ENCODE measurements around the gene CD14. TPM values are rescaled to one million over a fixed set of nuclear protein-coding genes. Genes with fewer than 3 reads are reported as not detected.
"Not testable (repeated sequence)": the region's sequence is repeated elsewhere in the genome, so short reads cannot be mapped to it uniquely, and the experiment has no call there.

Gene CD14
- total RNA-seq, 1 donor from 2014 or later, result 0.16 TPM

DNA sequence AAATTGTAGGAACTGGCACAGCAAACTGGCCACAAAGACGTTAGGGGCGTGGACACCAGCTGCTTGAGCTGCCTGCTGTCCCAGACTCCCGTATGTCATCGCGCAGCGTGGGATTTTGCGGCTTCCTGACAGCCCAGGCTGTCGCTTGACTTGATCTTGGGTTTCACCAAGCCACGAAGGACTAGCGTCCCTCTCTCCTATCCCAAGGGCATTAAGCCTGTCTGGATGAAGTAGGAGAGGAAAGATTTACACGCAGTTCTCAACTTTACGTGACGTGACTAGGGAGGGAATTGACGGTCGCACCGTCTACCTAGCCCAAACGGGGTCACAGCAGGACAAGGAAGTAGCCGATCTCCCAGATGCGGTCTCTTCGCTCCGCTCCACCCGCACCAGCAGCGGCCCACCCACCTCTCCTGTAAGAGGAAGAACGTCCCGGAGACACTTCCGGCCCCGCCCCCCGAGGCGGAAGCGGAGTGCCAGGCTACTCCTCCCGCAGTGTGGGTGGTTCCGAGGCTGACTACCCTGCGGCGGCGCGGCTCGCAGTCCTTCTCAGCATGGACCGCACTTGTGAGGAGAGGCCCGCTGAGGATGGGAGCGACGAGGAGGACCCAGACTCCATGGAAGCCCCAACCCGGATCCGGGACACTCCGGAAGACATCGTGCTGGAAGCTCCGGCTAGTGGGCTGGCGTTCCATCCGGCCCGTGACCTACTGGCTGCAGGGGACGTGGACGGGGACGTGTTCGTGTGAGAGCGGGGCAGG is 31.6 kb upstream of the CD14 start, which contains the start of gene WDR55:
TSS of gene WDR55 (plus strand) at position 546 of the 761 bp plus-strand sequence. CDS start at position 555, 9 bp downstream.
- H3K79me2 ChIP-seq (ENCODE audit: insufficient read depth, low read length), result peaks cover 46% of the 10 kb centered on the region
- peak within 1 kb of the TSS; percentile 84 for H3K27ac ChIP-seq (ENCODE audit: low read depth, low read length)
- H2AFZ ChIP-seq (ENCODE audit: low read depth, low read length), result peak within 1 kb of the TSS; percentile 90
- H3K27ac Mint-ChIP-seq (ENCODE audit: unreplicated experiment), result peak within 1 kb of the TSS; percentile 96
- TF ChIP-seq EZH2 (IDR thresholded peaks at IDR 0.05; ENCODE audit: insufficient read depth, low read length), result no peak
- TF ChIP-seq, protein P1, sequence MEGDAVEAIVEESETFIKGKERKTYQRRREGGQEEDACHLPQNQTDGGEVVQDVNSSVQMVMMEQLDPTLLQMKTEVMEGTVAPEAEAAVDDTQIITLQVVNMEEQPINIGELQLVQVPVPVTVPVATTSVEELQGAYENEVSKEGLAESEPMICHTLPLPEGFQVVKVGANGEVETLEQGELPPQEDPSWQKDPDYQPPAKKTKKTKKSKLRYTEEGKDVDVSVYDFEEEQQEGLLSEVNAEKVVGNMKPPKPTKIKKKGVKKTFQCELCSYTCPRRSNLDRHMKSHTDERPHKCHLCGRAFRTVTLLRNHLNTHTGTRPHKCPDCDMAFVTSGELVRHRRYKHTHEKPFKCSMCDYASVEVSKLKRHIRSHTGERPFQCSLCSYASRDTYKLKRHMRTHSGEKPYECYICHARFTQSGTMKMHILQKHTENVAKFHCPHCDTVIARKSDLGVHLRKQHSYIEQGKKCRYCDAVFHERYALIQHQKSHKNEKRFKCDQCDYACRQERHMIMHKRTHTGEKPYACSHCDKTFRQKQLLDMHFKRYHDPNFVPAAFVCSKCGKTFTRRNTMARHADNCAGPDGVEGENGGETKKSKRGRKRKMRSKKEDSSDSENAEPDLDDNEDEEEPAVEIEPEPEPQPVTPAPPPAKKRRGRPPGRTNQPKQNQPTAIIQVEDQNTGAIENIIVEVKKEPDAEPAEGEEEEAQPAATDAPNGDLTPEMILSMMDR (IDR thresholded peaks at IDR 0.05; ENCODE audit: insufficient read depth, low read depth, low read length), result no peak
- H3K4me3 Mint-ChIP-seq (ENCODE audit: unreplicated experiment), result peak within 1 kb of the TSS; percentile 97
- peaks cover 2% of the 10 kb centered on the region for H3K9me3 Mint-ChIP-seq (ENCODE audit: unreplicated experiment)
- no peak for FAIRE-seq
- peaks cover 24% of the 10 kb centered on the region for H3K36me3 Mint-ChIP-seq (ENCODE audit: low read depth, unreplicated experiment)
- H3K4me3 ChIP-seq (ENCODE audit: insufficient read depth, low read depth, low read length), result peak within 1 kb of the TSS; percentile 94
- H4K20me1 ChIP-seq (ENCODE audit: insufficient read depth, low read length), result peaks cover 34% of the 10 kb centered on the region
- no peaks in the 10 kb centered on the region for H3K4me1 ChIP-seq (ENCODE audit: insufficient read depth, low read length)
- no peaks in the 10 kb centered on the region for H3K27me3 ChIP-seq (ENCODE audit: insufficient read depth, low read length)
- H3K27me3 Mint-ChIP-seq (ENCODE audit: low read depth, unreplicated experiment), result no peaks in the 10 kb centered on the region
- peak within 1 kb of the TSS; percentile 98 for H3K4me2 ChIP-seq (ENCODE audit: low read length)
- DNase-seq (ENCODE audit: low read depth), result peak; percentile 87
- H3K9me3 ChIP-seq (ENCODE audit: insufficient read depth, low read depth, low read length), result no peaks in the 10 kb centered on the region
- H3K4me1 Mint-ChIP-seq (ENCODE audit: low read depth, unreplicated experiment), result peaks cover 14% of the 10 kb centered on the region
- H3K9ac ChIP-seq (ENCODE audit: low read length), result peak within 1 kb of the TSS; percentile 90
- H3K36me3 ChIP-seq (ENCODE audit: insufficient read depth, low read length), result peaks cover 34% of the 10 kb centered on the region

DNA sequence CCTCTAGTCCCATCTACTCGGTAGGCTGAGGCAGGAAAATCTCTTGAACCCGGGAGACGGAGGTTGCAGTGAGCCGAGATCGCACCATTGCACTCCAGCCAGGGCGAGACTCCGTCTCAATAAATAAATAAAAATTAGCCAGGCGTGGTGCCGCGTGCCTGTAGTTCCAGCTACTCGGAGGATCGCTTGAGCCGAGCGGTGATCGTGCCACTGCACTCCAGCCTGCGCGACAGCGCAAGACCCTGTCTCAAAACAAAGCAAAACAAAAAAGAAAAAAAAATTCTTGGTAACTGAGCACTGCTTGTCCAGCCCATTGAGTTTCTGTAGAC is 31.0 kb upstream of the CD14 start:
- peaks cover 42% of the 10 kb centered on the region for H3K79me2 ChIP-seq (ENCODE audit: insufficient read depth, low read length)
- peak overlapping the region; percentile 84 for H3K27ac ChIP-seq (ENCODE audit: low read depth, low read length)
- H3K4me2 ChIP-seq (ENCODE audit: low read length), result peak overlapping the region; percentile 98
- DNase-seq (ENCODE audit: low read depth) (no peak), FAIRE-seq (no peak)
- Mint-ChIP-seq H3K36me3 (ENCODE audit: low read depth, unreplicated experiment) (peaks cover 27% of the 10 kb centered on the region), H3K27me3 (ENCODE audit: low read depth, unreplicated experiment) (no peaks in the 10 kb centered on the region), H3K4me3 (ENCODE audit: unreplicated experiment) (peak overlapping the region; percentile 97), H3K4me1 (ENCODE audit: low read depth, unreplicated experiment) (peaks cover 18% of the 10 kb centered on the region), H3K27ac (ENCODE audit: unreplicated experiment) (peak overlapping the region; percentile 96), H3K9me3 (ENCODE audit: unreplicated experiment) (peaks cover 2% of the 10 kb centered on the region)
- TF ChIP-seq EZH2 (IDR thresholded peaks at IDR 0.05; ENCODE audit: insufficient read depth, low read length), result no peak
- TF ChIP-seq, protein P1 (IDR thresholded peaks at IDR 0.05; ENCODE audit: insufficient read depth, low read depth, low read length), result no peak
- peak overlapping the region; percentile 90 for H3K9ac ChIP-seq (ENCODE audit: low read length)
- H3K4me1 ChIP-seq (ENCODE audit: insufficient read depth, low read length), result no peaks in the 10 kb centered on the region
- no peaks in the 10 kb centered on the region for H3K9me3 ChIP-seq (ENCODE audit: insufficient read depth, low read depth, low read length)
- H3K27me3 ChIP-seq (ENCODE audit: insufficient read depth, low read length), result no peaks in the 10 kb centered on the region
- H3K36me3 ChIP-seq (ENCODE audit: insufficient read depth, low read length), result peaks cover 36% of the 10 kb centered on the region
- H3K4me3 ChIP-seq (ENCODE audit: insufficient read depth, low read depth, low read length), result peak overlapping the region; percentile 94
- peak overlapping the region; percentile 90 for H2AFZ ChIP-seq (ENCODE audit: low read depth, low read length)
- H4K20me1 ChIP-seq (ENCODE audit: insufficient read depth, low read length), result peaks cover 29% of the 10 kb centered on the region

DNA sequence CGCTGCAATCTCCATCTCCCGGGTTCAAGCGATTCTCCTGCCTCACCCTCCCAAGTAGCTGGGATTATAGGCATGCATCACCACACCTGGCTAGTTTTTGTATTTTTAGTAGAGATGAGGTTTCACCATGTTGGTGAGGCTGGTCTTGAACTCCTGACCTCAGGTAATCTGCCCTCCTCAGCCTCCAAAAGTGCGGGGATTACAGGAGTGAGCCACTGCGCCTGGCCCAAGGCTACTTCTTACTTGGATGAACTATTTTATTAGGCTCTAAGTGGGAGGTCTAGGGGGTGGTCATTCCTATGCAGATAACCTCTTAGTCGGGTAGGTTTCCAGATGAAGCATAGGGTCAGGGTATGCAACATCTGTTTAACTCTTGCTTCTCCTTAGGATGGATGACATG is 27.4 kb upstream of the CD14 start:
- H3K27ac Mint-ChIP-seq (ENCODE audit: unreplicated experiment); FAIRE-seq; H3K27ac ChIP-seq (ENCODE audit: low read depth, low read length); H3K9ac ChIP-seq (ENCODE audit: low read length); H3K27me3 ChIP-seq (ENCODE audit: insufficient read depth, low read length); H3K4me1 ChIP-seq (ENCODE audit: insufficient read depth, low read length); H3K4me2 ChIP-seq (ENCODE audit: low read length); H3K9me3 Mint-ChIP-seq (ENCODE audit: unreplicated experiment); H3K4me3 Mint-ChIP-seq (ENCODE audit: unreplicated experiment); H2AFZ ChIP-seq (ENCODE audit: low read depth, low read length); H3K4me3 ChIP-seq (ENCODE audit: insufficient read depth, low read depth, low read length); DNase-seq (ENCODE audit: low read depth); H3K9me3 ChIP-seq (ENCODE audit: insufficient read depth, low read depth, low read length); H3K79me2 ChIP-seq (ENCODE audit: insufficient read depth, low read length); H4K20me1 ChIP-seq (ENCODE audit: insufficient read depth, low read length); H3K4me1 Mint-ChIP-seq (ENCODE audit: low read depth, unreplicated experiment); H3K27me3 Mint-ChIP-seq (ENCODE audit: low read depth, unreplicated experiment): not testable (repeated sequence)
- H3K36me3 ChIP-seq (ENCODE audit: insufficient read depth, low read length), result peaks cover 48% of the 10 kb centered on the region
- H3K36me3 Mint-ChIP-seq (ENCODE audit: low read depth, unreplicated experiment), result peaks cover 27% of the 10 kb centered on the region
